Right atrium auricular region (tissue), 2 donors: ENCODE data around the gene PRH2. TPM values are rescaled to one million over a fixed set of nuclear protein-coding genes. Genes with fewer than 3 reads are reported as not detected.

Source experiments
- DNase-seq: peaks from one replicate; pipeline ENCODE4 v3.0.0-alpha.2; 2019; ENCODE audit warnings: low spot score
- H3K27ac ChIP-seq, 2 donors: fragments of 200-600 bp; sonication (generic); 1 replicate in 1 of 2; 2 replicates in 1 of 2; pipeline ENCODE4 v1.5.1; 2016 to 2019
- H3K27me3 ChIP-seq, 2 donors: fragments of 200-600 bp; sonication (generic); one replicate each; pipeline versions ENCODE4 v1.5.1 to v1.6.0; 2017 to 2019
- H3K36me3 ChIP-seq: fragments of 200-600 bp; sonication (generic); one replicate; pipeline ENCODE4 v1.5.1; 2016
- H3K4me1 ChIP-seq, 2 donors: fragments of 200-600 bp; sonication (generic); one replicate each; pipeline versions ENCODE4 v1.5.1 to v1.6.0; 2017 to 2019
- H3K4me3 ChIP-seq, 2 donors: fragments of 200-600 bp; sonication (generic); 1 replicate in 1 of 2; 2 replicates in 1 of 2; pipeline ENCODE4 v1.5.1; 2017 to 2019; ENCODE audit warnings: mild to moderate bottlenecking in 1 of 2, moderate library complexity in 1 of 2
- H3K9me3 ChIP-seq, 2 donors: fragments of 200-600 bp; sonication (generic); one replicate each; pipeline ENCODE4 v1.5.1; 2019
- CTCF ChIP-seq, 2 donors: fragments of 200-600 bp; sonication (generic); IDR thresholded peaks; one replicate each; pipeline ENCODE4 v1.5.1; 2019; ENCODE audit warnings: antibody characterized with exemption in 2 of 2
- total RNA-seq, 2 donors: library from RNA; depleted of rRNA; stranded (reverse); fragments of >200 nt; gene quantifications; one replicate each; pipeline ENCODE4 v1.1.0, GENCODE V29; 2016

PRH2 gene
- total RNA-seq, result not detected

- Histone ChIP-seq H3K9me3 (no peaks in the 10 kb centered on the region), H3K27me3 (no peaks in the 10 kb centered on the region), H3K4me1 (no peaks in the 10 kb centered on the region), H3K36me3 (no peaks in the 10 kb centered on the region), H3K4me3 (no peak within 1 kb of the TSS), H3K27ac (no peak within 1 kb of the TSS)
- no peak for TF ChIP-seq CTCF (IDR thresholded peaks at IDR 0.05)
- DNase-seq, result no peak
These were observed at the start of gene PRH2 for GRCh38 chr12:10928746-10929286. TSS of gene PRH2 (plus strand) at chr12:10929236. CDS start at chr12:10929274, 38 bp downstream.

DNA sequence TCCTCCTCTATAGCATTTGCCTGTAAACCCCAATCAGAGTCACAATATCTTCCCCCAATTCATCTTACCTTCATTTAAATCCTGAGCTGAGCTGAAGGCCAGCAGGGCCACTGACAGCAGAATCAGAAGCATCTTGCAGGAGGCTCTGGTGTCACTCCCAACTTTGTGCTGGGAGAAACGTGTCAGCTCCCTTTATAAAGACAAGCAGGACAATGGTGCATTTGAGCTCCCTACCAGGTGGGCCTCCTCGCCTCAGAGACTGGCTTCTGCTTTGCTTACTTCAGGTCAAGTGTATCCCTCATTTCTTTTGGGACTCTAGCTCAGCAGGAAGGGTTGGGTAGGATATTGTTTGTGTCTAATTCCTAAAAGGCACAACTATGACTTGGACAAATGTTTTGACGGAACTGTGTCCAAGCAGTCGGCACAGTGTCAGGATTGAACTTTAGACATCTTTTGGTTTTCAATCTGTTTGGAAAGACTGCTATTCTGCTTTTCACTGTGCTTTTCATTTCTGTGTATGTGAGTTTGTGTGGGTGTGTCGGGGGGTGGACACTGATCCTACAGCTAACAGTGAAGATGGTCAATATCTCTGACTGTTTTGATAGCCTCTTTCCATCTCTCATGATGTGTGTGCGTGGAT is 44.8 kb upstream of the PRH2 start, which contains the start of gene PRH1:
Gene PRH1 (minus strand): TSS at position 170 of the 640 bp plus-strand sequence. CDS start 38 bp downstream, at position 132.
- no peak for TF ChIP-seq CTCF (IDR thresholded peaks at IDR 0.05)
- no peak within 1 kb of the TSS for H3K4me3 ChIP-seq

GRCh38 chr12:10889226-10889625 is 39.8 kb upstream of the PRH2 start:
- no peaks in the 10 kb centered on the region for H3K36me3 ChIP-seq
- no peaks in the 10 kb centered on the region for H3K4me1 ChIP-seq
- no peaks in the 10 kb centered on the region for H3K9me3 ChIP-seq
- DNase-seq, result no peak
- no peaks in the 10 kb centered on the region for H3K27me3 ChIP-seq
- no peak overlapping the region for H3K27ac ChIP-seq
- no peak overlapping the region for H3K4me3 ChIP-seq
- no peak for TF ChIP-seq CTCF (IDR thresholded peaks at IDR 0.05)

More for the DNA sequence above, 44.8 kb upstream of the PRH2 start, which contains the start of gene PRH1:
- DNase-seq, result no peak
- Histone ChIP-seq H3K4me1 (no peaks in the 10 kb centered on the region), H3K36me3 (no peaks in the 10 kb centered on the region), H3K27ac (no peak within 1 kb of the TSS), H3K27me3 (no peaks in the 10 kb centered on the region), H3K9me3 (no peaks in the 10 kb centered on the region)

DNA sequence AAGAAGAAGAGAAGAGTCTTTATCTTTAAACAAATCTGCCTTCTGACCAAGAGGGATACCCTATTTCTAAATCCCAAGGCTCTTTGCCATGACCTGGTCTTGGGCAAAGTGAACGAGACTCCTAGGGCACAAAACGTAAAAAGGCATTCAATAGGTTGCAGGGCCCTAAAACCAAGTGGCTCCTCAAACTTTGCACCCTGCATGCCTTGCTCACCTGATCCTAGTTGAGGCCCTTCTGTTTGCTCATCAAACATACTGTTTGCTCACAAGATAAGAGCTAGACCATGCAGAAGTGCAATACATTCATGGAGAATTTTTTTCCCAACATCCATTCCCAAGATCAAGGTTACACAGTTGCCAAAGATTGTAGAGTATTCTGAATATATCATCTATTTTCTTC is 37.1 kb upstream of the PRH2 start:
- TF ChIP-seq CTCF (IDR thresholded peaks at IDR 0.05), result no peak
- Histone ChIP-seq H3K9me3 (no peaks in the 10 kb centered on the region), H3K27me3 (no peaks in the 10 kb centered on the region), H3K4me1 (no peaks in the 10 kb centered on the region), H3K4me3 (no peak overlapping the region), H3K36me3 (no peaks in the 10 kb centered on the region), H3K27ac (no peak overlapping the region)
- no peak for DNase-seq

- no peak overlapping the region for H3K27ac ChIP-seq
- no peak overlapping the region for H3K4me3 ChIP-seq
- H3K27me3 ChIP-seq, result no peaks in the 10 kb centered on the region
- no peaks in the 10 kb centered on the region for H3K9me3 ChIP-seq
- H3K4me1 ChIP-seq, result no peaks in the 10 kb centered on the region
- no peak for DNase-seq
- no peaks in the 10 kb centered on the region for H3K36me3 ChIP-seq
- TF ChIP-seq CTCF (IDR thresholded peaks at IDR 0.05), result no peak
These were observed 32.2 kb upstream of the PRH2 start for GRCh38 chr12:10896854-10897253.
